OCI-LY1 (cell line): ENCODE data around the gene ZNF469.

Source experiments
- H2AFZ ChIP-seq: fragments of 200-600 bp; sonication (generic), shearing (Covaris generic); 2 replicates; pipeline ENCODE4 v1.6.0; 2014; ENCODE audit warnings: antibody characterized with exemption, mild to moderate bottlenecking, low read length
- H3F3A ChIP-seq: fragments of 200-600 bp; sonication (generic), shearing (Covaris generic); 2 replicates; pipeline ENCODE4 v1.6.0; 2014; ENCODE audit warnings: mild to moderate bottlenecking, antibody characterized with exemption, low read length, moderate library complexity; ENCODE audit not compliant: insufficient read depth
- H3K27ac ChIP-seq: fragments of 200-600 bp; sonication (generic); 2 replicates; pipeline ENCODE4 v1.5.1; 2014; ENCODE audit warnings: low read length, mixed run types, mild to moderate bottlenecking, low read depth; ENCODE audit not compliant: poor library complexity, severe bottlenecking
- H3K27me3 ChIP-seq: fragments of 200-600 bp; sonication (generic); 2 replicates; pipeline ENCODE4 v1.6.0; 2014; ENCODE audit warnings: antibody characterized with exemption, mild to moderate bottlenecking, low read length, moderate library complexity; ENCODE audit not compliant: insufficient read depth
- H3K36me3 ChIP-seq: fragments of 200-600 bp; sonication (generic); 2 replicates; pipeline ENCODE4 v1.6.1; 2014; ENCODE audit warnings: mild to moderate bottlenecking, antibody characterized with exemption, low read length, moderate library complexity, mixed read lengths; ENCODE audit not compliant: insufficient read depth
- H3K4me1 ChIP-seq: fragments of 200-600 bp; sonication (generic); 2 replicates; pipeline ENCODE4 v1.5.1; 2014; ENCODE audit warnings: mild to moderate bottlenecking, low read length, moderate library complexity; ENCODE audit not compliant: insufficient read depth, severe bottlenecking
- H3K4me2 ChIP-seq: fragments of 200-600 bp; sonication (generic), shearing (Covaris generic); 2 replicates; pipeline ENCODE4 v1.6.1; 2014; ENCODE audit warnings: low read length
- H3K4me3 ChIP-seq: fragments of 200-600 bp; sonication (generic); 2 replicates; pipeline ENCODE4 v1.5.1; 2014; ENCODE audit warnings: low read length, low read depth, mild to moderate bottlenecking, mixed read lengths; ENCODE audit not compliant: poor library complexity, severe bottlenecking
- H3K79me2 ChIP-seq: fragments of 200-600 bp; shearing (Covaris generic); 2 replicates; pipeline ENCODE4 v1.6.1; 2016; ENCODE audit warnings: mixed run types, low read length, mixed read lengths; ENCODE audit not compliant: insufficient read depth
- H3K9ac ChIP-seq: fragments of 200-600 bp; sonication (generic), shearing (Covaris generic); 2 replicates; pipeline ENCODE4 v1.6.1; 2014; ENCODE audit warnings: mild to moderate bottlenecking, low read length, mixed read lengths
- H3K9me2 ChIP-seq: fragments of 200-600 bp; sonication (generic), shearing (Covaris generic); 2 replicates; pipeline ENCODE4 v1.6.1; 2014; ENCODE audit warnings: low read depth, mild to moderate bottlenecking, low read length, mixed read lengths
- H3K9me3 ChIP-seq: fragments of 200-600 bp; shearing (Covaris generic); 2 replicates; pipeline ENCODE4 v1.6.1; 2014; ENCODE audit warnings: low read length, mixed read lengths
- H4K20me1 ChIP-seq: fragments of 200-600 bp; sonication (generic), shearing (Covaris generic); 2 replicates; pipeline ENCODE4 v1.6.0; 2016; ENCODE audit warnings: mild to moderate bottlenecking, low read length; ENCODE audit not compliant: insufficient read depth
- CTCF ChIP-seq: fragments of 200-600 bp; sonication (generic), shearing (Covaris generic); IDR thresholded peaks from 2 replicates; pipeline ENCODE4 v1.5.1; 2017; ENCODE audit warnings: mild to moderate bottlenecking, antibody characterized with exemption, low read length, moderate library complexity, mixed read lengths
- EZH2 ChIP-seq: fragments of 200-600 bp; sonication (generic), shearing (Covaris generic); IDR thresholded peaks from 2 replicates; pipeline ENCODE4 v1.8.0; 2017; ENCODE audit warnings: borderline replicate concordance, mixed run types, mild to moderate bottlenecking, antibody characterized with exemption, low read length, moderate library complexity, mixed read lengths

The ZNF469 gene

DNA sequence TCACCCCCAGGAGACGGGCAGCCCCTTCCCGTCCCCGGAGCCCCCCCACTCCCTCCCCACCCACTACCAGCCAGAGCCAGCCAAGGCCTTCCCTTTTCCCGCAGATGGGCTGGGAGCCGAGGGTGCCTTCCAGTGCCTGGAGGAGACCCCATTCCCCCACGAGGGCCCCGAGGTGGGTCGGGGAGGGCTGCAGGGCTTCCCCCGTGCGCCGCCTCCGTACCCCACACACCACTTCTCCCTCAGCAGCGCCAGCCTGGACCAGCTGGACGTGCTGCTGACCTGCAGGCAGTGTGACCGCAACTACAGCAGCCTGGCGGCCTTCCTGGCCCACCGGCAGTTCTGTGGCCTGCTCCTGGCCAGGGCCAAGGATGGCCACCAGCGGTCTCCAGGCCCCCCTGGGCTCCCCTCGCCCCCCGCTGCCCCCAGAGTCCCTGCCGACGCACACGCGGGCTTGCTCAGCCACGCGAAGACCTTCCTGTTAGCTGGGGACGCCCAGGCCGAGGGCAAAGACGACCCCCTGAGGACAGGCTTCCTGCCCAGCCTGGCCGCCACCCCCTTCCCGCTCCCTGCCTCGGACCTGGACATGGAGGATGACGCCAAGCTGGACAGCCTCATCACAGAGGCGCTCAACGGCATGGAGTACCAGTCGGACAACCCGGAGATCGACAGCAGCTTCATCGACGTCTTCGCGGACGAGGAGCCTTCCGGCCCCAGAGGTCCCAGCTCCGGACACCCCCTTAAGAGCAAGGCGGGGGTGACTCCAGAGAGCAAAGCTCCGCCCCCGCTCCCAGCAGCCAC is 46.8 kb downstream of the ZNF469 start:
- H3K4me2 ChIP-seq, result no peak overlapping the region
- H3K36me3 ChIP-seq, result no peaks in the 10 kb centered on the region
- no peaks in the 10 kb centered on the region for H4K20me1 ChIP-seq
- no peaks in the 10 kb centered on the region for H3F3A ChIP-seq
- no peak overlapping the region for H3K9ac ChIP-seq
- H2AFZ ChIP-seq, result no peak overlapping the region
- no peaks in the 10 kb centered on the region for H3K4me1 ChIP-seq
- peaks cover 11% of the 10 kb centered on the region; the same call in 1 of the 2 replicates for H3K27me3 ChIP-seq
- no peak for TF ChIP-seq EZH2
- TF ChIP-seq CTCF, result no peak
- H3K27ac ChIP-seq, result no peak overlapping the region
- no peaks in the 10 kb centered on the region for H3K79me2 ChIP-seq
- no peaks in the 10 kb centered on the region for H3K9me2 ChIP-seq
- H3K4me3 ChIP-seq, result no peak overlapping the region
- no peaks in the 10 kb centered on the region for H3K9me3 ChIP-seq

DNA sequence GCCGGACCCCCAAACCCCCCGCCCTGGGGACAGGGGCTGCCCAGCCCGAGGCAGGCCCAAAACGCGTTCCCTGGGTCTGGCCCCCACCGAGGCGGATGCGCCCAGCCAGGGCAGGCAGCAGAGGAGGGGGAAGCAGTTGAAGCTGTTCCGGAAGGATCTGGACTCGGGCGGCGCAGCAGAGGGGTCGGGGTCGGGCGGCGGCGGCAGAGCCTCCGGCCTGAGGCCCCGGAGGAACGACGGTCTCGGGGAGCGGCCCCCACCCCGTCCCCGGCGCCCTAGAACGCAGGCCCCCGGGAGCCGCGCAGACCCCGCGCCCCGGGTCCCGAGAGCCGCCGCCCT is 47.4 kb downstream of the ZNF469 start:
- Histone ChIP-seq H3K4me1 (no peaks in the 10 kb centered on the region), H3K9me3 (no peaks in the 10 kb centered on the region), H3K9me2 (no peaks in the 10 kb centered on the region), H3K79me2 (no peaks in the 10 kb centered on the region), H3K4me3 (no peak overlapping the region), H3K36me3 (no peaks in the 10 kb centered on the region), H2AFZ (no peak overlapping the region), H3K9ac (no peak overlapping the region), H3K4me2 (no peak overlapping the region), H3K27me3 (peaks cover 10% of the 10 kb centered on the region; the same call in 1 of the 2 replicates), H3F3A (no peaks in the 10 kb centered on the region), H4K20me1 (no peaks in the 10 kb centered on the region), H3K27ac (no peak overlapping the region)
- TF ChIP-seq CTCF (no peak), EZH2 (no peak)

GRCh38 chr16:88430524-88431446 is 48.0 kb downstream of the ZNF469 start:
- Histone ChIP-seq H3K79me2 (no peaks in the 10 kb centered on the region), H3F3A (no peaks in the 10 kb centered on the region), H3K9me3 (no peaks in the 10 kb centered on the region), H3K4me1 (no peaks in the 10 kb centered on the region), H3K9me2 (no peaks in the 10 kb centered on the region), H3K4me2 (no peak overlapping the region), H3K27me3 (0 out of 2 replicates have a peak, but pooled peaks cover 4% of the 10 kb centered on the region), H3K27ac (no peak overlapping the region), H2AFZ (no peak overlapping the region), H3K9ac (no peak overlapping the region), H3K4me3 (no peak overlapping the region), H3K36me3 (no peaks in the 10 kb centered on the region), H4K20me1 (no peaks in the 10 kb centered on the region)
- TF ChIP-seq CTCF, result no peak
- no peak for TF ChIP-seq EZH2
